IMR-90 (cell line): ENCODE measurements around the gene PFDN5. TPM values are rescaled to one million over a fixed set of nuclear protein-coding genes. Genes with fewer than 3 reads are reported as not detected.

Experiments
- ATAC-seq: fragments of 200-7000 bp; cut with Tn5 transposase; 2 replicates; pipeline ENCODE4 v1.9.1; 2020; ENCODE audit warnings: low read depth, mild to moderate bottlenecking, moderate library complexity
- BruUV-seq: library from RNA; stranded (reverse); fragments of 400-500 nt; replicated peaks from 2 replicates; lab custom pipeline; 2021; lab: Mats Ljungman, UMichigan
- CTCF ChIA-PET: fragments of 300-600 bp; formaldehyde crosslinking; extraction: SDS; loops from one replicate; lab custom pipeline; 2021; ENCODE audit warnings: antibody characterized with exemption; lab: Yijun Ruan, JAX
- POLR2A ChIA-PET: fragments of 300-600 bp; sonication (Branson Sonifier 250); formaldehyde crosslinking; loops from one replicate; lab custom pipeline; 2022; ENCODE audit warnings: antibody characterized with exemption; ENCODE audit not compliant: unreplicated experiment; lab: Charles Lee
- DNase-seq: peaks from one replicate; pipeline ENCODE4 v3.0.0; 2013
- H2AFZ ChIP-seq: replicated peaks from 2 replicates; pipeline ENCODE3; 2013; ENCODE audit warnings: low read length, mild to moderate bottlenecking; ENCODE audit not compliant: poor library complexity
- H2AK5ac ChIP-seq: 2 replicates; pipeline ENCODE4 v1.6.1; 2013; ENCODE audit warnings: low read depth, low read length, inconsistent platforms
- H2AK9ac ChIP-seq: replicated peaks from 2 replicates; pipeline ENCODE3; 2013; ENCODE audit warnings: mild to moderate bottlenecking, low read depth, low read length, moderate library complexity; ENCODE audit not compliant: poor library complexity
- H2BK120ac ChIP-seq: 2 replicates; pipeline ENCODE4 v1.6.1; 2013; ENCODE audit warnings: low read depth, low read length, inconsistent platforms
- H2BK15ac ChIP-seq: 3 replicates; pipeline ENCODE4 v1.6.1; 2013; ENCODE audit warnings: low read depth, low read length, inconsistent platforms
- H2BK20ac ChIP-seq: 2 replicates; pipeline ENCODE4 v1.6.1; 2013; ENCODE audit warnings: low read depth, mild to moderate bottlenecking, inconsistent platforms, low read length, moderate library complexity
- H2BK5ac ChIP-seq: 2 replicates; pipeline ENCODE4 v1.6.1; 2013; ENCODE audit warnings: mild to moderate bottlenecking, low read depth, low read length, inconsistent platforms; ENCODE audit not compliant: poor library complexity, severe bottlenecking
- H3K14ac ChIP-seq: replicated peaks from 2 replicates; pipeline ENCODE4 v1.6.1; 2013; ENCODE audit warnings: low read depth, low read length, inconsistent platforms
- H3K18ac ChIP-seq: 2 replicates; pipeline ENCODE4 v1.6.1; 2013; ENCODE audit warnings: low read depth, low read length, control low read depth
- H3K23ac ChIP-seq: 2 replicates; pipeline ENCODE4 v1.6.1; 2013; ENCODE audit warnings: low read depth, low read length, inconsistent platforms
- H3K27ac ChIP-seq: 2 replicates; pipeline ENCODE4 v1.5.1; 2013; ENCODE audit warnings: mild to moderate bottlenecking, control low read depth, low read length; ENCODE audit not compliant: insufficient read depth
- H3K27me3 ChIP-seq: 2 replicates; pipeline ENCODE4 v1.6.1; 2013; ENCODE audit warnings: low read length; ENCODE audit not compliant: control insufficient read depth, insufficient read depth
- H3K36me3 ChIP-seq: 2 replicates; pipeline ENCODE4 v1.6.1; 2013; ENCODE audit warnings: low read length, mixed read lengths; ENCODE audit not compliant: control insufficient read depth, insufficient read depth
- H3K4ac ChIP-seq: 2 replicates; pipeline ENCODE4 v1.6.1; 2013; ENCODE audit warnings: low read depth, low read length, inconsistent platforms
- H3K4me1 ChIP-seq: 2 replicates; pipeline ENCODE4 v1.6.1; 2013; ENCODE audit warnings: low read length, mixed read lengths; ENCODE audit not compliant: control insufficient read depth, insufficient read depth
- H3K4me2 ChIP-seq: 2 replicates; pipeline ENCODE4 v1.6.1; 2013; ENCODE audit warnings: low read depth, mild to moderate bottlenecking, control low read depth, low read length, moderate library complexity
- H3K4me3 ChIP-seq: 2 replicates; pipeline ENCODE4 v1.5.1; 2013; ENCODE audit warnings: low read depth, mild to moderate bottlenecking, control low read depth, low read length, moderate library complexity; ENCODE audit not compliant: insufficient read depth
- H3K56ac ChIP-seq: 2 replicates; pipeline ENCODE4 v1.6.1; 2013; ENCODE audit warnings: low read length, inconsistent platforms; ENCODE audit not compliant: insufficient read depth; ENCODE audit errors: extremely low read depth
- H3K79me1 ChIP-seq, 2 experiments: 2 replicates each; pipeline ENCODE4 v1.6.1; 2013; ENCODE audit warnings: low read length in 2 of 2, inconsistent platforms in 1 of 2, low read depth in 1 of 2
- H3K9ac ChIP-seq: 2 replicates; pipeline ENCODE4 v1.6.1; 2013; ENCODE audit warnings: low read depth, low read length, control low read depth
- H3K9me1 ChIP-seq: 2 replicates; pipeline ENCODE4 v1.6.1; 2013; ENCODE audit warnings: low read length, inconsistent platforms; ENCODE audit not compliant: insufficient read depth
- H3K9me3 ChIP-seq: 2 replicates; pipeline ENCODE4 v1.6.1; 2013; ENCODE audit warnings: low read length; ENCODE audit not compliant: control insufficient read depth, insufficient read depth
- H4K20me1 ChIP-seq: 2 replicates; pipeline ENCODE4 v1.6.1; 2013; ENCODE audit warnings: low read length, inconsistent platforms; ENCODE audit not compliant: insufficient read depth
- H4K5ac ChIP-seq: 2 replicates; pipeline ENCODE4 v1.6.1; 2013; ENCODE audit warnings: mild to moderate bottlenecking, low read depth, low read length, control low read depth
- H4K8ac ChIP-seq, 2 experiments: 2 replicates each; pipeline ENCODE4 v1.6.1; 2013; ENCODE audit warnings: low read depth in 2 of 2, low read length in 2 of 2, control low read depth in 1 of 2, inconsistent platforms in 1 of 2
- H4K91ac ChIP-seq: 2 replicates; pipeline ENCODE4 v1.6.1; 2013; ENCODE audit warnings: low read depth, low read length, inconsistent platforms; ENCODE audit not compliant: insufficient read depth
- POLR2A ChIP-seq: IDR thresholded peaks from 2 replicates; pipeline ENCODE4 v1.6.1; 2012; ENCODE audit warnings: mild to moderate bottlenecking, low read depth, low read length
- RFX5 ChIP-seq: IDR thresholded peaks from 2 replicates; pipeline ENCODE4 v1.8.0; 2012; ENCODE audit warnings: low read depth, mild to moderate bottlenecking, low read length, moderate library complexity
- WGBS, 2 experiments: methylation state at CpG; one replicate each; pipeline versions ENCODE4 v1.1.5 to v1.1.7; 2013; ENCODE audit warnings: missing lambda C conversion rate in 2 of 2; ENCODE audit not compliant: insufficient read length in 1 of 2; ENCODE audit errors: extremely low coverage in 2 of 2; 5-methylcytosine and 5-hydroxymethylcytosine counted together
- dilution Hi-C: fragments of 300-500 bp; cut with HindIII; formaldehyde crosslinking; loops from one replicate; pipeline ENCODE4 v1.14.3; 2018; ENCODE audit warnings: low sequenced_read_pairs; ENCODE audit not compliant: unreplicated experiment
- in situ Hi-C: fragments of 300-500 bp; cut with MboI; formaldehyde crosslinking; loops from 3 replicates; pipeline ENCODE4 v1.14.3; 2019; ENCODE audit warnings: low sequenced_read_pairs, inconsistent platforms, mixed read lengths
- intact Hi-C: fragments of 100-400 bp; cut with micrococcal nuclease; formaldehyde crosslinking; loops from 2 replicates; pipeline ENCODE4 v1.10.0; 2022
- polyA plus RNA-seq, 3 experiments: library from polyadenylated mRNA; depleted of rRNA; stranded (reverse); fragments of >200 nt; gene quantifications; 2 replicates each; pipeline ENCODE4 v1.2.3, GENCODE V29; 2012; ENCODE audit warnings: low replicate concordance in 1 of 3
- total RNA-seq: library from RNA; depleted of rRNA; stranded (reverse); fragments of >200 nt; gene quantifications from 2 replicates; pipeline ENCODE4 v1.2.3, GENCODE V29; 2012; rRNA removed

PFDN5 gene
- total and polyA plus RNA-seq, 2 of the 4 experiments (the other 2 are of a cell fraction), result 1,011 to 1,338 TPM

- Histone ChIP-seq H3K9me1 (peaks cover 9% of the 10 kb centered on the region; the same call in 1 of the 2 replicates), H2AK5ac (no peak overlapping the region), H2BK20ac (no peak overlapping the region), H3K14ac (no peak overlapping the region), H2AFZ (no peak overlapping the region), H3K23ac (no peak overlapping the region), H3K36me3 (no peaks in the 10 kb centered on the region), H4K5ac (no peak overlapping the region), H3K27me3 (no peaks in the 10 kb centered on the region), H2AK9ac (no peak overlapping the region), H3K4me3 (no peak overlapping the region), H4K20me1 (no peaks in the 10 kb centered on the region), H3K9ac (no peak overlapping the region), H3K18ac (no peak overlapping the region), H3K9me3 (no peaks in the 10 kb centered on the region), H3K4ac (no peak overlapping the region), H2BK15ac (no peak overlapping the region), H2BK120ac (no peak overlapping the region), H3K4me1 (peaks cover 7% of the 10 kb centered on the region; the same call in 1 of the 2 replicates), H3K27ac (no peak overlapping the region), H3K4me2 (no peak overlapping the region), H4K91ac (no peak overlapping the region), H3K79me1 (no peaks in the 10 kb centered on the region), H2BK5ac (no peak overlapping the region), H3K56ac (no peak overlapping the region), H4K8ac (no peak overlapping the region)
- ChIA-PET POLR2A (no interaction called here), CTCF (interaction anchor here (1.1 kb wide), 1 partner anchor 73 kb away, joined by 6 read pairs; no protein-coding TSS in a partner anchor)
- ATAC-seq, result no peak
- BruUV-seq, result no TSS peak
- dilution Hi-C loops (no loop called here), intact Hi-C loops (no loop called here), in situ Hi-C loops (no loop called here)
- WGBS, 2 experiments, result no CpG with 5 or more reads among the region's 4 CpGs
- no peak for DNase-seq
- no peak for TF ChIP-seq POLR2A
- TF ChIP-seq RFX5, result no peak
Observed at GRCh38 chr12:53347905-53348304, 52.6 kb downstream of the PFDN5 start.

Other genes with a start within 250 kb of the PFDN5 start
- 10.4 and 10.6 TPM in 2 replicates for gene TNS2, start 245.5 kb upstream of the PFDN5 start, total RNA-seq
- gene TNS2, start 245.5 kb upstream of the PFDN5 start, polyA plus RNA-seq (2012; rRNA removed), result 67.2 and 68.0 TPM in 2 replicates
- 21.7 and 25.6 TPM in 2 replicates for gene SPRYD3, start 216.2 kb upstream of the PFDN5 start, total RNA-seq
- gene SPRYD3, start 216.2 kb upstream of the PFDN5 start, polyA plus RNA-seq (2012; rRNA removed), result 27.8 and 28.8 TPM in 2 replicates
- 124 and 140 TPM in 2 replicates for gene IGFBP6, start 197.9 kb upstream of the PFDN5 start, total RNA-seq
- gene IGFBP6, start 197.9 kb upstream of the PFDN5 start, polyA plus RNA-seq (2012; rRNA removed), result 337 and 373 TPM in 2 replicates
- under 0.01 and 0.18 TPM in 2 replicates for gene SOAT2, start 192.1 kb upstream of the PFDN5 start, total RNA-seq
- gene SOAT2, start 192.1 kb upstream of the PFDN5 start, polyA plus RNA-seq (2012; rRNA removed), result 0.39 and 0.55 TPM in 2 replicates
- gene ZNF740, start 114.8 kb upstream of the PFDN5 start, total RNA-seq, result 11.7 and 13.1 TPM in 2 replicates
- 7.0 and 14.0 TPM in 2 replicates for gene ZNF740, start 114.8 kb upstream of the PFDN5 start, polyA plus RNA-seq (2012; rRNA removed)
- 5.0 and 5.4 TPM in 2 replicates for gene CSAD, start 114.6 kb upstream of the PFDN5 start, total RNA-seq
- 39.8 and 45.6 TPM in 2 replicates for gene CSAD, start 114.6 kb upstream of the PFDN5 start, polyA plus RNA-seq (2012; rRNA removed)
- under 0.01 and 0.18 TPM in 2 replicates for gene ITGB7, start 88.3 kb upstream of the PFDN5 start, total RNA-seq
- gene ITGB7, start 88.3 kb upstream of the PFDN5 start, polyA plus RNA-seq (2012; rRNA removed), result 0.44 and 0.60 TPM in 2 replicates
- 7.5 and 7.9 TPM in 2 replicates for gene RARG, start 63.3 kb upstream of the PFDN5 start, total RNA-seq
- gene RARG, start 63.3 kb upstream of the PFDN5 start, polyA plus RNA-seq (2012; rRNA removed), result 28.6 and 30.9 TPM in 2 replicates
- 5.6 and 6.5 TPM in 2 replicates for gene ESPL1, start 27.2 kb upstream of the PFDN5 start, total RNA-seq
- 8.6 and 9.2 TPM in 2 replicates for gene ESPL1, start 27.2 kb upstream of the PFDN5 start, polyA plus RNA-seq (2012; rRNA removed)
- 47.2 and 49.8 TPM in 2 replicates for gene MYG1, start 4.2 kb downstream of the PFDN5 start, total RNA-seq
- gene MYG1, start 4.2 kb downstream of the PFDN5 start, polyA plus RNA-seq (2012; rRNA removed), result 63.7 and 73.6 TPM in 2 replicates
- 37.5 and 44.6 TPM in 2 replicates for gene AAAS, start 26.1 kb downstream of the PFDN5 start, total RNA-seq
- gene AAAS, start 26.1 kb downstream of the PFDN5 start, polyA plus RNA-seq (2012; rRNA removed), result 67.1 and 71.9 TPM in 2 replicates
- gene SP7, start 40.8 kb downstream of the PFDN5 start, total RNA-seq, result not detected in 2 replicates
- gene SP7, start 40.8 kb downstream of the PFDN5 start, polyA plus RNA-seq (2012; rRNA removed), result not detected in 2 replicates
- gene SP1, start 84.6 kb downstream of the PFDN5 start, total RNA-seq, result 45.0 and 53.6 TPM in 2 replicates
- 19.7 and 21.2 TPM in 2 replicates for gene SP1, start 84.6 kb downstream of the PFDN5 start, polyA plus RNA-seq (2012; rRNA removed)
- gene AMHR2, start 128.3 kb downstream of the PFDN5 start, total RNA-seq, result not detected in 2 replicates
- not detected in 2 replicates for gene AMHR2, start 128.3 kb downstream of the PFDN5 start, polyA plus RNA-seq (2012; rRNA removed)
- gene PRR13, start 146.2 kb downstream of the PFDN5 start, total RNA-seq, result 25.5 and 31.4 TPM in 2 replicates
- gene PRR13, start 146.2 kb downstream of the PFDN5 start, polyA plus RNA-seq (2012; rRNA removed), result 95.7 and 114 TPM in 2 replicates
- 190 and 198 TPM in 2 replicates for gene PCBP2, start 156.6 kb downstream of the PFDN5 start, total RNA-seq
- 409 and 586 TPM in 2 replicates for gene PCBP2, start 156.6 kb downstream of the PFDN5 start, polyA plus RNA-seq (2012; rRNA removed)
- gene MAP3K12, start 203.9 kb downstream of the PFDN5 start, total RNA-seq, result 20.6 and 29.0 TPM in 2 replicates
- 48.6 and 52.5 TPM in 2 replicates for gene MAP3K12, start 203.9 kb downstream of the PFDN5 start, polyA plus RNA-seq (2012; rRNA removed)
- gene TARBP2, start 205.7 kb downstream of the PFDN5 start, total RNA-seq, result 27.4 and 27.8 TPM in 2 replicates
- 46.1 and 49.6 TPM in 2 replicates for gene TARBP2, start 205.7 kb downstream of the PFDN5 start, polyA plus RNA-seq (2012; rRNA removed)
- not detected in 2 replicates for gene NPFF, start 211.9 kb downstream of the PFDN5 start, total RNA-seq
- not detected in 2 replicates for gene NPFF, start 211.9 kb downstream of the PFDN5 start, polyA plus RNA-seq (2012; rRNA removed)